ENCODE data around the gene EMILIN3. TPM values are rescaled to one million over a fixed set of nuclear protein-coding genes. Genes with fewer than 3 reads are reported as not detected.

EMILIN3 gene
- total RNA-seq, 2 donors from 2014 or later = 0.14 to 0.27 TPM

DNA sequence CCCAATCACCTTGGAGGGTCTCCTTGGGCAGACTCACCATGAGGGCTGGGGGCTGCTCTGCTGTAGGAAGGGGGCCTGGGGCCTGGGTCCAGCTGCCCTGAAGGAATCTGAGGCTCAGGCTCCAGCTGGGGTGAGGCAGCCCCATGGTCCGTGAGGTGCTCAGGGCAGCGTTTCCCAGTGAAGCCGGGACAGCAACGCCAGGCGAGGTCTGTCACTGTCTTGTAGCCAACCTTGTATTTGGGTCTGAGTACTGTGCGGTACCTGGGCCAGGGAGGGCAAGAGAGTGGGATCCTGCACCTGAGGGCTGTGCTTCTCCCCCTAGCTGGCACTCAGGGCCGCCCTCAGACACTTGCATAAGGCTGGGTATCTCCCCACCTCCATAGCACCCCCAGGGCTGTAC lies 3.0 kb downstream of the EMILIN3 start:
- TF ChIP-seq, protein P1, sequence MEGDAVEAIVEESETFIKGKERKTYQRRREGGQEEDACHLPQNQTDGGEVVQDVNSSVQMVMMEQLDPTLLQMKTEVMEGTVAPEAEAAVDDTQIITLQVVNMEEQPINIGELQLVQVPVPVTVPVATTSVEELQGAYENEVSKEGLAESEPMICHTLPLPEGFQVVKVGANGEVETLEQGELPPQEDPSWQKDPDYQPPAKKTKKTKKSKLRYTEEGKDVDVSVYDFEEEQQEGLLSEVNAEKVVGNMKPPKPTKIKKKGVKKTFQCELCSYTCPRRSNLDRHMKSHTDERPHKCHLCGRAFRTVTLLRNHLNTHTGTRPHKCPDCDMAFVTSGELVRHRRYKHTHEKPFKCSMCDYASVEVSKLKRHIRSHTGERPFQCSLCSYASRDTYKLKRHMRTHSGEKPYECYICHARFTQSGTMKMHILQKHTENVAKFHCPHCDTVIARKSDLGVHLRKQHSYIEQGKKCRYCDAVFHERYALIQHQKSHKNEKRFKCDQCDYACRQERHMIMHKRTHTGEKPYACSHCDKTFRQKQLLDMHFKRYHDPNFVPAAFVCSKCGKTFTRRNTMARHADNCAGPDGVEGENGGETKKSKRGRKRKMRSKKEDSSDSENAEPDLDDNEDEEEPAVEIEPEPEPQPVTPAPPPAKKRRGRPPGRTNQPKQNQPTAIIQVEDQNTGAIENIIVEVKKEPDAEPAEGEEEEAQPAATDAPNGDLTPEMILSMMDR (IDR thresholded peaks at IDR 0.05) = no peak
- H3K9me3 ChIP-seq = no peaks in the 10 kb centered on the region
- no peaks in the 10 kb centered on the region for H3K27me3 ChIP-seq (replicated peaks; ENCODE audit: insufficient read depth)

DNA sequence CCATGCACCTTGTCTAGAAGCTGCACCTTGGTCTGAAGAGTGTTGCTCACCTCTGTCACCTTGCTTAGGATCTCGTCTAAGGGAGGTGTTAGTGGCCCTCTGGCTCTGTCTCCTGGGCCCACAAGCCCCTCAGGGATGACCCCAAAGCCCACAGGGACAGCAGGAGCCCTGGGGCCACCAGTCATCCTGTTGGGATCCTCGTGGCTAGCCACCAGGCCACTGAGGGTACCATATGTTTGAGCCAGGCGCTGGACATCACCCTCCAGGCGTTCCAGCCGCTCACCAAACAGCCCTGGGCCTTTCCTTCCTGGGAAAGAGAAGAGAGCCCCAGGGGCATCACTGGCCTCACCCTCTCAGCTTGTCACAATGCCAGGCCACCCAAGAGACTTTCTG lies 3.9 kb downstream of the EMILIN3 start:
- Histone ChIP-seq H3K27ac (no peak overlapping the region), H3K4me1 (ENCODE audit: control insufficient read depth in 1 of 2, low read depth in 2 of 2) (peaks cover 4 to 11% of the 10 kb centered on the region in 2 donors), H3K36me3 (peaks cover 4% of the 10 kb centered on the region), H3K9me3 (no peaks in the 10 kb centered on the region), H3K4me3 (no peak overlapping the region), H3K27me3 (replicated peaks; ENCODE audit: insufficient read depth) (no peaks in the 10 kb centered on the region)
- no peak for DNase-seq (ENCODE audit: low spot score)
- TF ChIP-seq, protein P1 (IDR thresholded peaks at IDR 0.05) = no peak
- no peak for ATAC-seq (ENCODE audit: insufficient number of reproducible peaks, low FRiP score, low read depth)

More for the DNA sequence above, 3.0 kb downstream of the EMILIN3 start:
- no peak overlapping the region for H3K27ac ChIP-seq
- no peak overlapping the region for H3K4me3 ChIP-seq
- DNase-seq (ENCODE audit: low spot score) (no peak), ATAC-seq (ENCODE audit: insufficient number of reproducible peaks, low FRiP score, low read depth) (no peak)
- peaks cover 4 to 11% of the 10 kb centered on the region in 2 donors for H3K4me1 ChIP-seq (ENCODE audit: control insufficient read depth in 1 of 2, low read depth in 2 of 2)
- H3K36me3 ChIP-seq = peaks cover 2% of the 10 kb centered on the region

DNA sequence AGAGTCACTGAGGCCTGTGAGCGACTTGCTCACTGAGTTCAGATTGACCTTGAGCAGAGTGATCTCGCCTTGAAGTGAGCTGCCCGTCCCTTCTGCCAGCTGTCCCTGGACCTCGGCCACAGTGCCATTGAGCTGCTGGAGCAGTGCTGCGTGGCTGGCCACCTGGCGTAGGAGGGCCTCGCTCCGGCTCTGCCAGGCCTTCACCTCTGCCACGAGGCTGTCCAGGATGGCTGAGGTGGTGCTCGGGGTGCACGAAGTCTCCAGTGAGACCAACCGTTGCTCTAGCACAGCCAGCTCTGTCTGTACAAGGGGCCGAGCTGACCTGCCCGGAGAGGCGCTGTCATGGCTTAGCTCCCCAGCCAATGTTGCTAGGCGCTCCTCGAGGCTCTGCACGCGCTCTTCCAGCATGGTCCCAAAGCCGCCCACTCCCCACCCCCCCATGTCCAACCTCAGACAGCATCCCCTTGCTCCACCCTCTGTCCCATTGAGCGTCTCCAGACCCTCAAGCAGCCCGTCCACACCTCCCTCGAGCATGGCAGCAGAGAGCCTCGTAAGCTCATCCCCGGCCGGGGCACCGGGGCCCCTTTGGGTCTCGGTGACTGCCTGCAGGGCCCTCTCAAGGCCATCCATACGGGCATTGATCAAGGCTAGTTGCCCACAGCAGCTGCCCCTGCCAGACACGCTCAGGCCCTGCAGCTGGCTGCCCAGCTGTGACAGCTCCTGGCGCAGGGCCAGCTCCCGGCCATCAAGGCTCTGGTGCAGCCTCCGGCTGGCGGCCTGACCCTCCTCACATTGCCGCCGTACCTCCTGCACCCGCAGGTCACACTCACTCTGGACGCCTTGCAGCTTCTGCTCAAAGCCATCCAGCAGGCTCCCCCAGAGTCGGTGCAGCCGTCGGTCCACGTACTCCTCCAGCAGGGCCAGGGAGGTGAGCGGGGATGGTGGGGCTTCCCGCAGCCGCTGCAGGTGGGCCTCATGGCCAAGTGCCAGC lies 4.6 kb downstream of the EMILIN3 start:
- TF ChIP-seq, protein P1 (IDR thresholded peaks at IDR 0.05) = no peak
- Histone ChIP-seq H3K4me1 (ENCODE audit: control insufficient read depth in 1 of 2, low read depth in 2 of 2) (peaks cover 4 to 11% of the 10 kb centered on the region in 2 donors), H3K36me3 (peaks cover 4% of the 10 kb centered on the region), H3K4me3 (no peak overlapping the region), H3K27ac (no peak overlapping the region), H3K27me3 (replicated peaks; ENCODE audit: insufficient read depth) (no peaks in the 10 kb centered on the region), H3K9me3 (no peaks in the 10 kb centered on the region)
- no peak for DNase-seq (ENCODE audit: low spot score)
- ATAC-seq (ENCODE audit: insufficient number of reproducible peaks, low FRiP score, low read depth) = no peak

DNA sequence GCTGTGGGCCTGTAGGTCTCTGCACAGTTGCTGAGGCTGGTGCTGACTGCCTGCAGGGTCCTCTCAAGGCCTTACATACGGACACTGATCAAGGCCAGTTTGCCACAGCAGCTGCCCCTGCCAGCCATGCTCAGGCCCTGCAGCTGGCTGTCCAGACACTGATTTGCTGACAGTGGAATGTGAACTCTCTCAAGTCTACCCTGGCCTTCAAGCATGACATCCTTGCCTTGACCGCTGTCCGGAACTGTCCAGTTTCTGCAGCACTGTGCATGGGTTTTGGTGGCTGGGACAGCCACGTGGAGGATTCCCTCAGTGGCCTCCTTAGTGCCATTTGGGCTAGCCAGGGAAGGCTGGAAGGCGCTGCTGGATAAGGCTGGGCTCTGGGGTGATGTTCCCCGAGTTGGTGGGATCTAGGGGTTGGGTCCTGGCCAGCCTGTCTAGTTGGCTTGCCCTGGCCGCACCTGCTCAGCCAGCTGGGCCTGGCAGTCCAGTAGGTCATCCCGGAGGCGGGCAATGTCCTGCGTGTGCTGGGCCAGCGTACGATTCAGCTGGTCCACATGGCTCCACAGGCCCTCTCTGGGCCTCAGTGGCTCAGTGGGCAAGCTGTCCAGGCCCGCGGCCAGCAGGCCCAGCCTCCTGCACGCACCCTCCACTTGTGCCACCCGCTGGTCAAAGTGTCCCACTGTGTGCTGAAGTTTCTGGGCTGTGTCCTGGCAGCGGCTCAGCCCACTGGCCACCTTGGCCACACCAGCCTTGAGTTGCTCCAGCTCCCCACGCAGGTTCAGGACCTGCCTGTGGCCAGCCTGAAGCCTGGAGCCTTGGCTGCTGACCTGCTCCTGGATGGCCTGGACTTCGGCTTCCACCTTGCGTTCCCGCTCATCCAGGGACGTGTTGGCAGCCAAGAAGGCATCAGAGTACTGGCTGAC lies 5.5 kb downstream of the EMILIN3 start:
- Histone ChIP-seq H3K36me3 (peaks cover 5% of the 10 kb centered on the region), H3K27ac (no peak overlapping the region), H3K4me3 (no peak overlapping the region), H3K4me1 (ENCODE audit: control insufficient read depth in 1 of 2, low read depth in 2 of 2) (peaks cover 4 to 9% of the 10 kb centered on the region in 2 donors), H3K27me3 (replicated peaks; ENCODE audit: insufficient read depth) (no peaks in the 10 kb centered on the region), H3K9me3 (no peaks in the 10 kb centered on the region)
- DNase-seq (ENCODE audit: low spot score) (no peak), ATAC-seq (ENCODE audit: insufficient number of reproducible peaks, low FRiP score, low read depth) (no peak)
- TF ChIP-seq, protein P1 (IDR thresholded peaks at IDR 0.05) = no peak
